Measurements from ENCODE around the gene NASP.
A peak's percentile ranks its signal among the peaks of the same experiment; 100 is the strongest.
"Not testable (repeated sequence)": the region's sequence is repeated elsewhere in the genome, so short reads cannot be mapped to it uniquely, and the experiment has no call there.

NASP gene

GRCh38 chr1:45569962-45570581 lies 13.8 kb upstream of the NASP start:
- peak; percentile 80 for DNase-seq (ENCODE audit: low spot score)

GRCh38 chr1:45570631-45571030 lies 13.2 kb upstream of the NASP start:
- DNase-seq (ENCODE audit: low spot score): no peak

- DNase-seq (ENCODE audit: low spot score): no peak
Measured at GRCh38 chr1:45573231-45573804, 10.5 kb upstream of the NASP start.

GRCh38 chr1:45574105-45574626 lies 9.7 kb upstream of the NASP start:
- DNase-seq (ENCODE audit: low spot score): no peak

- peak; percentile 98 for DNase-seq (ENCODE audit: low spot score)
Measured at GRCh38 chr1:45583264-45583665, 576 bp upstream of the NASP start.

- DNase-seq (ENCODE audit: low spot score): peak; percentile 89
Measured at GRCh38 chr1:45584351-45585109, 689 bp downstream of the NASP start.

- no peak for DNase-seq (ENCODE audit: low spot score)
Measured at GRCh38 chr1:45585110-45585426, 1.2 kb downstream of the NASP start.

GRCh38 chr1:45585496-45586075 lies 1.7 kb downstream of the NASP start:
- no peak for DNase-seq (ENCODE audit: low spot score)

GRCh38 chr1:45586769-45587168 lies 2.9 kb downstream of the NASP start:
- DNase-seq (ENCODE audit: low spot score): no peak

GRCh38 chr1:45589861-45590260 lies 6.0 kb downstream of the NASP start:
- no peak for DNase-seq (ENCODE audit: low spot score)

- DNase-seq (ENCODE audit: low spot score): no peak
Measured at GRCh38 chr1:45594412-45594811, 10.6 kb downstream of the NASP start.

GRCh38 chr1:45596765-45597164 lies 12.9 kb downstream of the NASP start:
- not testable (repeated sequence) for DNase-seq (ENCODE audit: low spot score)

- no peak for DNase-seq (ENCODE audit: low spot score)
Measured at GRCh38 chr1:45604239-45604638, 20.4 kb downstream of the NASP start.

GRCh38 chr1:45607404-45608074 lies 23.7 kb downstream of the NASP start:
- DNase-seq (ENCODE audit: low spot score): no peak

- DNase-seq (ENCODE audit: low spot score): no peak
Measured at GRCh38 chr1:45608175-45609156, 24.6 kb downstream of the NASP start.

- no peak for DNase-seq (ENCODE audit: low spot score)
Measured at GRCh38 chr1:45610589-45611226, 26.9 kb downstream of the NASP start.

GRCh38 chr1:45612941-45613579 lies 29.2 kb downstream of the NASP start:
- no peak for DNase-seq (ENCODE audit: low spot score)

- no peak for DNase-seq (ENCODE audit: low spot score)
Measured at GRCh38 chr1:45615885-45616284, 32.0 kb downstream of the NASP start.

GRCh38 chr1:45617618-45618017 lies 33.8 kb downstream of the NASP start:
- DNase-seq (ENCODE audit: low spot score): peak; percentile 88
